ENCODE measurements around the gene AQP2.

Gene AQP2

DNA sequence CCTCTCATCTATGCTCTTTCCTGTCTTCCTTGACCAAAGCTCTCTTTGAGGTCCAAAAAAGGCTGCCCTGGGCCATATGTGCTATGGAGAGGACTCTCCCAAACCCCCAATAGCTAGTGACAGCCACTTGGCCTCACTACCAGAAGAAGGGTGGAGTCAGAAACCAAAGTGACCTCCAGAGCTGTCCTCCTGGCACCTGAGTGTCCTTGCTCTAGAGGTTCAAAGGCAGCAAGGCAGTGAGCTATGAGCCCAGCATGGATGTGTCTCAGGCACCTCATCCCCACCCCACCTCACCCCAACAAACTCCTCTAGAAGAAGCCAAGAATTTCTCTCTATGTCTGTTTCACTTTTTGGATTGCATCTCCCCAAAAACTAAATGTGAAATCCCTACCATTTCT is 7.0 kb downstream of the AQP2 start:
- no peak for DNase-seq

DNA sequence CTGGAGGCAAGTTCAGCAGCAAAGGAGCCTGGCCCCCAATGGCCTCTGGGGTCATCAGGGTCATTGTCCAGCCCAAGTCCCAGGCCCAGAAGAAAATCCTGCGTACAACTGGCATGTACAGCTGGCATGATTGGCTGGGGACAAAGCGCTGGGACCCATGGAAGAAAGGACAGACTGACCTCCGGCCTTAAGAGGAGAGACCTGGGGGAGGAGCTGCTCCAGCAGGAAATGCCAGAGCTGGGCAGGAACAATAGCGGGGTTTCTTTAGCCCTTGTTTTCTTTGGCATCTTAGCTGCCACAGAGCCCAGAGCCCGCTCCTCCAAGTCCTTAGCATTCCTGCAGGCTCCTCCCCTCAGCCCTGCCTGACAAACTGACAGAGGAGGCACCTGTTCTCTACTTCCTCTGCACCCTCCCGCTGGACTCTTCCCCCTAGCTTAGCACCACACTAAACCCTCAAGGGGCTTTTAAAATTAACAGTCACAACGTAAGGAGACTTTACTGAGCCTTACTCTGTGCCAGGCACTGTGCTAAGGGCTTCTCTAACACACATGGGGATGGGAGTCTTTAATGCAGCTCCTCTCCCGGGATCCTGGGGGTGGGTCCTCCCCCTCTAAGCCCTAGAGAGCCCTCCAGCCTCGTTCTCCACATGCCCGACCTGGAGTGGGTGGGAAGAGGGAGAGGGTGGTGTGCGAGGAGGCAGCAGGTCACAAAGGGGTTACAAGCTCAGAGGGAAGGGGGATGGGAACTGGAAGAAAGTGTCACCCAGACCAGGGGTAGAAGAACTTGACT is 9.3 kb downstream of the AQP2 start:
- DNase-seq = no peak

DNA sequence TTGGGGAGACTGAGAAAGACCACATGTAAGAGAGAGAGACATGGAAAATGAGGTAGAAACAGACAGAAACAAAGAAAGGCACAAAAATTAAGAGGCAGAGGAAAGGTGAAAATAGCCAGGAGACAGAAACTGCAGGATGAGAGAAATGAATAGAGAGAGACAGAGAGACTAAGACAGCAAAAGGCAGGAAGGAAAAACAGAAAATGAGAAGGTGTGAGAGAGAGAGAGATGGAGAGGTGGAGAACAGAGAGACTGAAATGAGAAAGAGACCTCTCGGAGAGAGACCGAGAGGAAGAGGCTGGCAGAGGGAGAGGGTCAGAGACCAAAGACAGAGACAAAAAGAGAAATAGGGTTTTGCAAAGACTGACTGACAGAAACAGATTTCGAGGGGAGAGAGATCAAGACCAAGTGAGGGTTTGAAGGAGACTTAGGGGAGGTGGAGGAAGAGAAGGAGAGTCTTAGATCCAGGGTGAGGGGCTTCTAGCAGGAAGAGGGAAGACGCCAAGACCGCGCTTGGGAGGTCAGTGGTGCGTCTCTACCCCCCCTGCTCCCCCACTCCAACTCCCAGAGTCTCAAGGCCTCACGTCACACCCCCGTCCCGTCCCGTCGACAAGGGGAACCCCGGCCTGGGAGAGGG is 10.1 kb downstream of the AQP2 start:
- DNase-seq = no peak

DNA sequence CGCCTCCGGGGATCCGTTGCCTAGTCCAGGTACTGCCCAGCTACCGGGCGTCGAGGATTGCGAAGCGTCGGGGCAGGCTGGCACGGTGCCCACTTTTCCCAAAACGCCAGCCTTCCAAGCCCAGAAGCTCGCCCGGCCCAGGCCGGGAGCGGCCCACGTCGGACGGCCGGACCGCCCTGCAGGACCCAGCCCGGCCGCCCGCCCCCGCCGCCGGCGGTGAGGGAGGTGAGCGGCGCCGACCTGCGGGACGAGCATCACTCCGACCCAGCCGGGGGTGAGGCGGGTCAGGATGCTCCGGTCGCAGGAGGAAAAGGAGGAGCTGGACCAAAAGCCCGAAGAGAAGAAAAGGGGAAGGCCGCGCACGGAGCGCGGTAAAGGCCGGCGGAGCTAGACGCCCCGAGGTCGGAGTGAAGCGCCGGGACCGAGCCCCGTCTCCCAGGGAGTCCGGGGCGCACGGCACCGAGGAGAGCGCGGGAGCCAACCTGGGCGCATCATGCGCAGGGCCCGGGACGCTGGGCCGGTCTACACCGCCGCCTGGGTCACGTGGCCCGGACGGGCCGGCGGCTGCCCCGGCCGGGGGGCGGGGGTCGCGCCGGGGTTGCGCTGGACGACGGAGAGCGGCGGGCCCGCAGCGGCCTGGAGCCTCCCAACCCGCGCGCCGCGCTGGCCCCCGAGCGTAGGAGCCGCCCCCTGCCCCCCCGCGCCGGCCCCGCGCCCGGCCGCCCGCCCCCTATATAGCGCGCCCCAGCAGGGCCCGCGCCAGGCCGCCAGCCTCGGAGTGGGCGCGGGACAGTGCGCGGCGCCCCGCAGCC is 10.8 kb downstream of the AQP2 start, which contains the start of gene AQP5:
Gene AQP5 (plus strand): TSS at position 762 of the 812 bp plus-strand sequence. CDS start 146 bp downstream, outside the sequence.
- DNase-seq = no peak

DNA sequence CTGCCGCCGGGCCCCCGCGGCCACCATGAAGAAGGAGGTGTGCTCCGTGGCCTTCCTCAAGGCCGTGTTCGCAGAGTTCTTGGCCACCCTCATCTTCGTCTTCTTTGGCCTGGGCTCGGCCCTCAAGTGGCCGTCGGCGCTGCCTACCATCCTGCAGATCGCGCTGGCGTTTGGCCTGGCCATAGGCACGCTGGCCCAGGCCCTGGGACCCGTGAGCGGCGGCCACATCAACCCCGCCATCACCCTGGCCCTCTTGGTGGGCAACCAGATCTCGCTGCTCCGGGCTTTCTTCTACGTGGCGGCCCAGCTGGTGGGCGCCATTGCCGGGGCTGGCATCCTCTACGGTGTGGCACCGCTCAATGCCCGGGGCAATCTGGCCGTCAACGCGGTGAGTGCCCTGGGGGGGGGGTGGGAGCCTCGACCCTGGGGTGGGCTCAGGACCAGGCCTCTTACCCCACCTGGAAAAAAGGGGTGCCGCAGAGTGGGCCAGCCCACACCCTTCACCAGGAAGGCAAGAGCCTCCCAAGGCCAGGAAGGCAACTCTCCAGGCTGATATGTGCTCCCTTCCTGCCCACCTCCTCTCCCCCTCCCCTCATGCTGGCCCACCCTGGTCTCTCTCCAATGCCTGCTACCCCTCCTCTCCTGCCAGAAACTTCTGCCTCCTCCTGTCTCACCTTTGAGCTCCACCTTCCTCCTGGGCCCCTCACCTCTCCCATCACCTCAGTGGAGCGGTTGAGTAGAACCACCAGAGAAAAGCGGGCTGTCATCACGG is 11.6 kb downstream of the AQP2 start:
- no peak for DNase-seq

DNA sequence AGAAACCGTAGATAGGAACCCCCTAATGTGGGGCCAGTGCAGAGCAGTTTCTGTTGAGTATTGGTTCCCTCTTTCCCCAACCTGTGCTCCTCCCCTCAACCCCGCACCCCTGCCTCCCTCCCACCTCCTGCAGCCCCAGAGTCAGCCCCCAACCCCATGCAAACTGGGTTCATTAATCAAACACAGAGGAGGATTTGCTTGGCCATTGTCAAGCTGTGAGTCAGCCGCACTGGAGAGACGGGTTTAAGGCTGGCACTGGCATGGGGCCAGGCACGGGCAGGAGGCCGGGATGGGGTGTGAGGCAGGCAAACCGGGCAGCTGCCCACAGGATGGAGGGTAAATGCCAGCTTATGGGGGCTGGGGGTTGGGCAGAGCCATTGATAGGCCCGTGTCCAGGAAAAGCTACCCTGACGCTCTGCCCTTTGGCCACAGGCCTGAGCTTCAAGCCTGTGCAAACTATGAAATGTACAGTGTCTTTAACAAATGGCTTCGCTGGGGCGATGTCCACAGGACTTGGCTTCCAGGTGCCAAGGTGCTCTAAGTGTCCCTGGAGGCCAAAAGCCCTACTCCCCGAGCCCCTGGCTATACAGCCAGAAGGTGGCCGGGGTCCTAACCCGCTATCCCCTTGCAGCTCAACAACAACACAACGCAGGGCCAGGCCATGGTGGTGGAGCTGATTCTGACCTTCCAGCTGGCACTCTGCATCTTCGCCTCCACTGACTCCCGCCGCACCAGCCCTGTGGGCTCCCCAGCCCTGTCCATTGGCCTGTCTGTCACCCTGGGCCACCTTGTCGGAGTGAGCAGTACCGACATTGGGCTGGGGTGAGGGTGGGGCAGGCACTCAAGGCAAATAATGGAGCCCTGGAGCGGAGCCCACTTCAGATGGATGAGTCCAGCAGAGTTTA is 12.6 kb downstream of the AQP2 start:
- no peak for DNase-seq

DNA sequence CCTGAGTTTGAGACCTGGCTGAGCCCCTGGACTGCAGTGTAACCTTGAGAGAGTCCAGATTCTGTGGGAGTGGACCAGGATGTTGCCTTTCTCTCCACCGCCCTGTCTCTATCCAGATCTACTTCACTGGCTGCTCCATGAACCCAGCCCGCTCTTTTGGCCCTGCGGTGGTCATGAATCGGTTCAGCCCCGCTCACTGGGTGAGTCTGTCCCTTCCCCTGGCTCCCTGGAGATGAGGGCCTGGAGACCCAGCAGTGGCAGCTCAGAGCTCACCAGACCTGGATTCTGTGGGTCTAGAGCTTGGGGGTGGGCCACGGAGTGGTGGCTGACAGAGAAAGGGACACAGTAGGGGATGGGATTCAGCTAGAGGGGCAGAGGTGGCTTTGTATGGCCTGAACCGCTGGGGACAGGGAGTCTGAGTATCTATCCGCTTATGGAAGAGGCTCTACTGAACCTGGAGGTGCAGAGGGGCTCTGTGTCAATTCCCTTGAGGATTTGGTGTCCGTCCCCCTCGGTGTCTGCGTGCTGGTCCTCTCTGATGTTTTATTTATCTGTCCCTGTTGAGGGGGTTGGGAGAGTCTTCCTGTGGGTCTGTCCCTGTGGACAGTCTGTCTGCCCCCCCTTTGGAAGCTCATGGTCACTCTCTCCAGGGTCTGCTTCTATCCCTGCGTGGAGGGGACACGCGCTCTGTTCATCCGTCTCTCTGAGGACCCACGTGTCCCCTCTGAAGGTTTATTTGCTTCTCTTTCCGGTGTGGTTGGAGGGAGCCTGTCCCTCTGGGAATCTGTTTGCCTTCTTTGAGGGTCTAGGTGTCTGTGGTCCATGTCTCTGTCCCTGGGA is 13.7 kb downstream of the AQP2 start:
- DNase-seq = no peak

DNA sequence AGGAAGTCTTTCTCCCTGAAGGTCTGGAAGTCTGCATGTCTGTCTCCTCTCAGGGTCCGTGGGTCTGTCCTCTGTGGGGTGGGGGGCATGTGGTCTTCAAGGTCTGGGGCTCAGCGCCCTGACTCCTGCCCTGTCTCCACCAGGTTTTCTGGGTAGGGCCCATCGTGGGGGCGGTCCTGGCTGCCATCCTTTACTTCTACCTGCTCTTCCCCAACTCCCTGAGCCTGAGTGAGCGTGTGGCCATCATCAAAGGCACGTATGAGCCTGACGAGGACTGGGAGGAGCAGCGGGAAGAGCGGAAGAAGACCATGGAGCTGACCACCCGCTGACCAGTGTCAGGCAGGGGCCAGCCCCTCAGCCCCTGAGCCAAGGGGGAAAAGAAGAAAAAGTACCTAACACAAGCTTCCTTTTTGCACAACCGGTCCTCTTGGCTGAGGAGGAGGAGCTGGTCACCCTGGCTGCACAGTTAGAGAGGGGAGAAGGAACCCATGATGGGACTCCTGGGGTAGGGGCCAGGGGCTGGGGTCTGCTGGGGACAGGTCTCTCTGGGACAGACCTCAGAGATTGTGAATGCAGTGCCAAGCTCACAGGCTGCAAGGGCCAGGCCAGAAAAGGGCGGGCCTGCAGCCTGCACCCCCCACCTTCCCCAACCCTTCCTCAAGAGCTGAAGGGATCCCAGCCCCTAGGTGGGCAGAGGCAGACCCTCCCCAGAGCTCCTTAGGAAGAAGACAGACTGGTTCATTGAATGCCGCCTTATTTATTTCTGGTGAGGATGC is 14.5 kb downstream of the AQP2 start:
- DNase-seq = no peak

DNA sequence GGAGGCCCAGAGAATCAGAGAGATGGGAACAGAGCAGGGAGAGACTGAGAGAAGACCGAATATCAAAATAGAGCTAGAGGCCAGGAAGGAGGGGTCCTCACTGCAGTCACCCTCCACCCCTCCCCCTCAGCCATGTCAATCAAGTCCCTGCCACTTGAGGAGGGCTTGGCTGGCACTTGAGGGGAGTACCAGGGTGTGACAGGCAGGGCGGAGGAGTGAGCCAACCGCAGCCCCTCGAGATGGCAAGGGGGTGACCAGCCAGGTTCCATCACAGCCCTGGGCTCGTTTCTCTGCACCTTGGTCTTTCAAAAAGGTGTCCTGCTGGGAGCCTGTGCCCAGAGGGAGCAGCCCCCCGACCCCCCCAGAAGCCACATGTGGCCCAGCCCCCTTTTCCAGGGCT is 15.3 kb downstream of the AQP2 start:
- no peak for DNase-seq

DNA sequence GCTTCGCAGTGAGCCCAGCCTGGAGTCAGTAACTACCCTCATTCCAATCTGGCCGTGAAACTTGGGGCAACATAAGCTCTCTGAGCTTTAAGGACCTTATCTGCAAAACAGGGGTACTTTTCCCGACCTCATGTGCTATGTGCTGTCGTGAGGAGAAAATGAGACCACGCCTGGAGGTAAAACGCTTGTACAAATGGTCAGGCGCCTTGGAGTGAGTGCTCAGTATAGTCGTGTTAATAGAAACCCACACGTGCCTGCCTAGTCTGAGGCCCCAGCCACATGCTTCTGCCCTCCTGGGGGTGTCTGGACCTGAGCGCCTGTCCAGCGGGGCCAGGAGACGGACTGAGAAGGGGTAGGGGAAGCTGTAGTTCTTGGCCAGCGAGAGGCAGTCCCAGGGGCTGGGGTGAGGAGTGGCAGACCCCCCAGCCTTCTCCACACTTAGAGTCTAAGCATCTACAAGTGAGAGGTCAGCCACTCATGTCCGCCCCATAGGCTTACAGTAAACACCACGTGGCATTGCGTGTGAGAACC is 16.0 kb downstream of the AQP2 start:
- DNase-seq = no peak

DNA sequence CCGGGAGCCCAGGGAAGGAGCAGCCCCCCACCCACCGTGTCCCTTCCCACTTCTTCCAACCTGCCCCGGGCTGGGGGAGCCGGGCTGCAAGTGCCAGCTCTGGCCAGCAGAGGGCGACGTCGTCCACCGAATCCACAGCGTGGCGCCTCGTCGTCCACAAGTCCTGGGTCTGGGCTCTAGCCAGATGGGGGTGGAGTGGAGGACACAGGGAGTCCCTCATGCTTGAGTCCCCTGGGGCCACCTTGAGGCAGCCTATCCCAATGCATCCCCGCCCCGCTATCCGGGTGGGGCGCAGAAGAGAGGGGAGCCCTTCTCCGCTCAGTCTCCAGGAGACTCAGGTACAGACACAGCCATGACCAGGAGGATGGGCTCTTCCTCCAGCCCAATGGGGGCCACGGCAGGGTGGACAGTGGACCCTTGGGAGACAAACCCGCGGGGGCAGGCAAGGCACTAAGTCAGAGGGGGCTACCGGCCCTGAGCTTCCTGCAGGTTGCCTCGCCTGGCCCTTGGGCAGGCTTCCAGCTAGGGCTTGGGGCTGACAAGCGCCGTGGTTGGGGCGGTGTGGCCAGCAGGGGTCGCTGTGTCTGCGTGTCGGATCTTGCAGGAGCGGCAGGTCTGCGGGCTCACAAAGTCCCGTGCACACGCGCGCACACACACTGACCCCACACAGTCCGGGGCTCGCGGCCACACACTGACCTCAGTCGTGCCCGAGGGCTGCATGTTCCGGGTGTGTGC is 16.7 kb downstream of the AQP2 start:
- DNase-seq = peak; percentile 82 to 96

DNA sequence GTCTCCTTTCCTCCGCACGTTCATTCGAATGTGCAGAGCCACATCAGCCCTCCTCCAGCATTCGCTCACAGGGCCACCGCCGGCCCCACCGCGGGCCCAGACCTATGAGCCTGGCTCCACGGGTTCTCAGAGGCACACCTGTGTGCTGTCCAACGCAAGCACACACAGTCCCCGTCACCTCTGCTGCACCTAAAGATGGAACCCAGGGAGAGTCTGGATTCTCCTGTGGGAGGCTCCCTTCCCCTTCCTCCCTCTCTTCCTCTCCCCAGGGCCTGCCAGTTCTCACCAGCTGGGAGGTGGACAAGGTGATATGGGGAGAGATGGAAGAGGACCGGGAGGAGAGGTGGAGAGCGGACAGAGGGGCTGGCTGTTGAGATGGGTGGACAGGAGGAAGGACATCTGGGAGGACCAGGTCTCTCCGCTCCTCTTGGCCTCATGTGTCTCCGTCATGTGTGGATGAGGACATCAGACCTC is 17.3 kb downstream of the AQP2 start:
- no peak for DNase-seq

DNA sequence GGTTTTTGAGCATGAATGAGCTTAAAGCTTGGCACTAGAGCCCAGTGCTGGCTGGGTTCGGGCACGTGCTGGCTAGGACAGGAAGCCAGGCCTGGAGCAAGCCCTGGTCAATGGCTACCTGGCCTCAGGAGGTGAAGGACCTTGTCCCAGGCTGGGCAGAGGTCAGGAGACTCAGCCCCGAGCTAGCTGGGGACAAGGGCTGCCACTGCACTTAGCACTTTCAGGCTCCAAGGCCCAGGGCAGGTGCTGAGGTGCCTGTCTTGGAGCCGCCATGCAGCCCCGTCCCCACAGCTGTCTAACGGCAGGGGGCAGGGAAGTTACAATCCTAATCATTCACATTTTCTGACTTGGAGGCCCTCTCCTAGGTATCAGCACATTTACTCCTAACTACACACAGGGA is 17.9 kb downstream of the AQP2 start:
- no peak for DNase-seq

DNA sequence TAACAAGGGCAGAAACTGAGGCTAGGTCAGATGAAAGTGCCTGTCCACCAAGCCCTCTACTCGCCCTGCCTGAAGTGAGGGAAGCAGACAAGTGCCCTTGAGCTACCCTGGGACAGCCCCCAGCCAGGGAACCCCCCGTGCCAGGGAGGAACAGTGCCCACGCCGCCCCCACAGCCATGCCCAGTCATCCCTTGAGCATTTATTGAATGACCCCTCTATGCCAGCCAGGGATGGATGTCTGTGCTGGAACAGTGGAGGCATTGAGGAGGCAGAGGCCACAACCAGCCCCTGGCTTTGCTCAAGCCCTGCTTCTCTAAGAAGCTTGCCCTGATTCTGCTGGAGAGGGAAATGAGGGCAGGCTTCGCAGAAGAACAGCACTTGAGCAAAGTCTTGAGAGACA is 18.5 kb downstream of the AQP2 start:
- DNase-seq = no peak

DNA sequence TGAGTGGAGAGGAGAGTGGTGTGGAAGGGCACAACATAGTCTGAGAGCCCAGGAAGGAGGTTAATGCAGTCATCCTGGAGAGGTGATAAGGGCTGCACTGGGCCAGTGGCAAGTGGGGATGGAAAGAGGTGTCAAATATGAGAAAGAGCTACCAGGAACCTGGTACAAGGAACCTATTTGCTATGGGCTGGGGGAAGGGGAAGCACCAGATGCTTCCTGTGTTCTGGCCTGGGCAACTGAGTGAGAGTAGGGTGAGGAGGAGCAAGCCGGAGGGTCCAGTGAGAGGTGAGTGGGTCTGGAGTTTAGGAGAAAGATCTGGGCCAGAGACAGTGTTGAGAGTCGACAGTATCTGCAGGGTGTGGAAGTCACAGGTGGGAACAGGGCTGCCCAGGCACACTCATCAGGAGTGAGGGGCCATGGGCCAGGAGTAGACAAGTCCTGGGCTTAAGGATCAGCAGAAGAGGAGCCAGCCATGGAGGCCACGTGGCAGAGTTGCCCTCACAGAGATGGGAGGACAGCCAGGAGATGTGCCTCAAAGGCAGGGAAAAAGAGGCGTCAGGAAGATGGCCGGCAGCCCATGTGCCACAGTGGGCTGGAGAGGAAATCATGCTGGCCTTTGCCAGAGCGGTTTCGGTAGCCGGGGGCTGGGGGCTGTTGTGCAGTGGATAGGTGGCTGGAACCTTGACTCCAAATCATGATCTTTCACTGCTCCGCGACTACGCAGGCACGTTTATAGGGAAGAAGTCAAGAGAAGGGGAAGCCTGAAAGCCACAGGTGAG is 19.3 kb downstream of the AQP2 start:
- no peak for DNase-seq

DNA sequence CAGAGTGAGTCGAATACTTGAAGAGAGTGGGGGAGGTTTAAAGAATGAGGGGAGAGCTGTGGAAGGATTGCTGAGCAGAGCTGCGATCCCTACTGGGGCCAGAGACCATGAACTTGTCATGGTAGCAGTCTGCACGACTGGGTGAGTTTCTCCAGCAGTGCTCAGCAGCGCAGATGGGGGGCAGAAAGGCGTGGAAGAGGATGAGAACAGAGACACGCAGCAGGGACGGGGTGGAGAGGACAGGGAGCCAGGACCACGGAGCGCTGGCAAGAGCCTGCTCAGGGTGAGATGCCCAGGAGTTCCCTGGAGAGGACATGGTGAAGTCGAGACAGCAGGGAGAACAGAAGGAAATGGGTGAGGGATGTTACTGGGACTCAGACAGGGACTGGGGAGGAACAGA is 20.1 kb downstream of the AQP2 start:
- DNase-seq = no peak

DNA sequence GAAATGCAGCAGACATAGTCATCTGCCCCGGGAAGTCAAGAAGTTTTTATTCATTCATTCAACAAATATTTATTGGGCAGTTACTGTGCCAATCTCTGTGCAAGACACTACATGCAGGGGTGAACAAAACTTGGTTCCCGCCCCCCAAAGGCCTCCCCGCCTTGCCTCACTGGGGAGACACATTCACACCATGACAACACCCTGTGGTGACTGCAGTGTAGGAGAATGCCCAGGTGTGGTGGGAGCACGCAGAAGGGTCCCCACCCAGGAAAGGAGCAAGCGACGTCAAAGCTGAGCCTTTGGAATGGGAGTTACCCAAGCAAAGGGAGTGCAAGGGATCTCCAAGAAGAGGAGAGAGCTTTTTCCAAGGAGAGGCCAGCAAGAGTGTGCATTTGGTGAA is 20.6 kb downstream of the AQP2 start:
- DNase-seq = no peak

DNA sequence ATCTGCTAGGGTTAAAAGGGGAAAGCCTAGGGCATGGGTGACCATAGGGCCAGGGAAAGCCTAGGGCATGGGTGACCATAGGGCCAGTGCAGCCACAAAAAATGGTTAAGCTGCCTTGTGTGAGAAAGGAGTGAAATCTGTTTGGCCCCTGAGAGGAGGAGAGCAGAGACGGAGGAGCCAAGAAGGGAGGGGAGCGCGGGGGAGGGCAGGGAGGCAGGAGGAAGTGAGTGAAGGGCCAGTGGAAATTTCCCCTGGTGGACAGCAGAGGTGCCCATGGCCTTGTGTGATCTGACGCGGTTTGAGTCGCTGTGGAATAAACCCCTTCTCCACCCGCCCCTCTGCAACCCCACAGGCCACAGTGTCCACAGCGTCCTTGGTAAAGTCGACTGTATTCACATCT is 21.6 kb downstream of the AQP2 start:
- DNase-seq = no peak

Measured in stimulated activated CD4-positive, alpha-beta T cell treated with anti-CD3 and anti-CD28 coated beads, Interleukin-4, amount 100 ng/mL, for 4 hours (primary cell).